ACHN (cell line): ENCODE measurements around the gene TTLL10.

Source experiments
- DNase-seq: peaks from one replicate; pipeline ENCODE4 v3.0.0-alpha.2; 2015
- in situ Hi-C: cut with HindIII; loops from 2 replicates; pipeline ENCODE4 v1.10.0; 2017; ENCODE audit warnings: low sequenced_read_pairs, low pct_ligation_motif_present, low pct_unique_long_range_greater_than_20kb

The TTLL10 gene

DNA sequence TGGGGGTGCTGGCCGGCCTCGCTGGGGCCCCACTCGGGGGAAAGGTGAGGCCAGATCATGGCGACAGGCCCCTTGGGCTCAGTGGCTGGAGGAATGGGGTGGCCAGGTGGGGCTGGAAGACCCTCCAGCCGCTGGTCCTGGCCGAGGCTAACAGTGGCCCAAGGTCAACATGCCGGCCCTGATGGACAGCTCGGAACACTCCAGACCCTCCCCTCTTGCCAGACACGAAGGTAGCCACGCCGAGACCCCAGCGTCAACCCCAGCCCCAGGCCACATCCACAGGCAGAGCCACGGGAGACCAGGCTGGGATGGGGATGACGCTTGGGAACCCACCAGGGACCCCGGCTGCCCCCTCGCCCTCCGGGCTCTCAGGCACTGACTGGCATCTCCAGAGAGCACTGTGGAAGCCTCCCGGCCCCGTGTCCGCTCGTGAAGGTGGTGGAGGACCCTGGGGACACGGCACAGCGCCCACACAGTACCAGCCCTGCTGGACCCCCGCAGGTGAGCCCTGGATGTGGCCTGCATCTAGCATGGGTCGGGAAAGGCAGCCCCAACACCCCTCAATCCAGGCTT is 73.7 kb downstream of the TTLL10 start:
- in situ Hi-C loops, result no loop called here
- no peak for DNase-seq
